Suppressor macrophage treated with lipopolysaccharide for 4 hours (primary cell): Measurements from ENCODE around the gene EFNA5.
"Not testable (repeated sequence)": the region's sequence is repeated elsewhere in the genome, so short reads cannot be mapped to it uniquely, and the experiment has no call there.

ENCODE experiments used
- DNase-seq: peaks from one replicate; pipeline ENCODE4 v3.0.0-alpha.2; 2020

The EFNA5 gene

DNA sequence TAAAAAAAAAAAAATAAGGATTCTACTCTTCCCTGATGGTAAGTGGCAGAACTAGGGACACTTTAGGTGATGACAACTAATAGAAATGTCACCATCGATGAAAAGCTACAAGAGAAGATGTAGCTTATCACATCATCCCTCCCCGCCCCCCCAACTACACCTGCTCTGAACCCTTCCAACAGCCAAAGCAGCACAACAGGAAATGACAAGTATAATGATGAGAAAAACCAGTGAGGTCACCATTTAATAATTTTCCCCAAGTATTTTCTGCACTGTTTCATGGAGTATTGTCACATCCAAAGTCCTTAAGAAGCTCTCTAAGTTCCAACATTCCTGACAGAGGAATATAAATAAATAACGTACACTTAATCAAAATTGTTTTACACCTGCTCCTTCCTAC, 221.4 kb downstream of the EFNA5 start:
- DNase-seq = no peak

DNA sequence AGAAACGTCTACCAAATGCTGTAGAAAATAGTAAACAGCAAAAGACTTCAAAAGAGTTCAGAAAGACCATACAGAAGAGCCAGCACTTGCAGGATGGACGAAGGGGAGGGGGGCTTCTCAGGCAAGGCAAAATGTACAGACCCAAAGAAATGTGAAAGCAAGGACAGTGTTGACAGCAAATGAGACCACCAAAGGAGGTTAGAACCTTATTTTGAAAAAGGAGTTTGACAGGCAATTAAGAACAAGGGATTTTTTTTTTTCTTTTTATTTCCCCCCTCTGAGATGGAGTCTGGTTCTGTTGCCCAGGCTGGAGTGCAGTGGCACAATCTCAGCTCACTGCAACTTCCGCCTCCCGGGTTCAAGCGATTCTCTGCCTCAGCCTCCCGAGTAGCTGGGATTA, 223.2 kb downstream of the EFNA5 start:
- no peak for DNase-seq

- DNase-seq = no peak
Measured at GRCh38 chr5:107446972-107447371, 223.8 kb downstream of the EFNA5 start.

DNA sequence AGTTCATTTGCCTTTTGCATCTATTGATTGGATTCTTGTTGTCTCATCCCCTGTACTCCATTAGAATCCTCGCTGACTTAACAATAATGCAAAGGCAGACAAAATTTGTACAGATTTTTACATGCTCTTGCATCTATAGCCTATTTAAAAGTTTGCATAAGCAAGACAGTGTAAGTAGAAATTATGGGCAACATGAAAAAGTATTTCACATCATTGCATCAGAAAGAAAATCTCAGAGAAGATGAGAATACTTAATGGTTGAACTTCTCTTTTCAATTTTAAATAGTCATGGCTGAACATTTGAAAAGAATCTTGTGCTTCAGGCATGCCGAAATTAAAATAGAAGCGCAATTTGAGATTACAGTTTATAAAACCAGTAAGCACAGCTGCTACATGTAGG, 226.4 kb downstream of the EFNA5 start:
- DNase-seq = no peak

DNA sequence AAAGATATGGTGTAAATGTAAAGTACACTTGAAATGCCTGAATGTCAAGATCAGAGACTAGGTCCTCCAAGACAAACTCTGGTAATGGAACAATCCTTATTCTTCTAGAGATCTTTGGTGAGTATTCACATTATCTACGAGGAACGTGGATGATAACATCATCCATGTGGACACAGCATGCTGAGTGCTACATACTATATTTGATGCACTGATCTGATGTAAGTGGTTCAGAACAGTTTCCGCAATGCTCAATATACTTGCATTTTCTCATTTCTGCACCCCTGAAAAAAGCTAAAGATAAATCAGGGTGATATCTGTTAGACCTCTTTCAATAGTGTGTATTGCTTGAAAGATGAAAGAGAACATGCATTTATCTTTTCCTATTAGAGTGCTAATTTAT, 226.8 kb downstream of the EFNA5 start:
- DNase-seq = no peak

DNA sequence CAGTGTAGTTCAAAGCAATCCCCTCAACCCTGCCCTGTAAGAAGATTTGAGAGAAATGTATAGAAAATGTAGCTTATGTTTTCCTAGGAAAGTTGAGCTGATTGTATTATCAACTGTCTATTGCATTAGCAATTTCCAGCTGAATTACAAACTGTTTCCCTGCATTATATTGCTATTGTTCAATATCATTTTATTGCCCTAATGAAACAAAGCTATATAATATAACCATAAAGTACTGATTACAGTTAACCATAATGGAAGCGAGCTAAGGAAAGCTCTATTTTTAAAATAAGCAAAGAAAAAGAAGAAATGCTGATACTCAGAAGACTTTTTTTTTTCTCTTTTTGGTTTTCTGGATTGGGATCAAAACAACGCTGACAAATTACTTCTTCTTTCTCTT, 228.3 kb downstream of the EFNA5 start:
- no peak for DNase-seq

- no peak for DNase-seq
Measured at GRCh38 chr5:107439832-107440231, 230.9 kb downstream of the EFNA5 start.

DNA sequence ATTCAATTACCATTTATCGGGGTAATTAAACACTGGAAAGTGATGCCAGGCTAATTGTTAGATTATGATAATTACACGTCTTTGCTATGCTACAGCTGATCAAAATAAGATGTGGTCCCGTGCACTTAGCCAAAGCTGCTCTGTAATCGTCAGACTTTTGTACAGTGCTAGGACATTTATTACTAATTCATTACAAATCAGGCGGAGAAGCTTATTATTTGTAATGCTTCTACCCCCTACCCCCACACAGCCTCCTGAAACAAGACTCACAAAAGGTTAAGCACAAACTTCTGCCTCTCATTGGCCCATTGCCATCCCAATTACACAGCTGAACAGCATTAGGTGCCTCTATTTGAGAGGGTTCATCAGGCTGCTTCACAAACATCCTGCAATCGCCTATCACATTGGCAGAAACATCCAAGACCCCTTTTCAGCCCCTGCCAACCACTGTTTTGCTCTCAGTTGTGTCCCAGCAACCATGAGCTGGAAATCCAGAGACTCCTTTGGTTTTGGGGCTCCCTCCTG, 232.7 kb downstream of the EFNA5 start:
- DNase-seq = no peak

DNA sequence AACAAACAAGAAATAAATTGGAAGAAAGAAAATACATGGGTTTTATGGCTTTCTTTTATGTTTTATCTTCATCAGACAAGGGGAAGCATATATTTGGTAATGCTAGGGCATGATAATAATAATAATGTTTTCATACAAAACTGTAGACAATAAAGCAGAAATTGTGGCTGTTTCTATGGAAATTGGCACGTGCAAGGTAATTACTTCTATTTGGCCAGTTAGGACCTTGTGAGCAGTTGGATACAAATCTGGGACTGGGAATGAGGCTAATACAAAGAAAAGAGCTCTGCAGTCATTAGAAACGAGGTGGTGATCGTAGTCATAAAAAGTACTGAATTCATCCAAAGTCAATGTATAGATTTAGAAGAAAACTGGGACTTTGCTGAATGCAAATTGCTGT, 233.6 kb downstream of the EFNA5 start:
- no peak for DNase-seq

- DNase-seq = no peak
Measured at GRCh38 chr5:107436201-107436600, 234.5 kb downstream of the EFNA5 start.

DNA sequence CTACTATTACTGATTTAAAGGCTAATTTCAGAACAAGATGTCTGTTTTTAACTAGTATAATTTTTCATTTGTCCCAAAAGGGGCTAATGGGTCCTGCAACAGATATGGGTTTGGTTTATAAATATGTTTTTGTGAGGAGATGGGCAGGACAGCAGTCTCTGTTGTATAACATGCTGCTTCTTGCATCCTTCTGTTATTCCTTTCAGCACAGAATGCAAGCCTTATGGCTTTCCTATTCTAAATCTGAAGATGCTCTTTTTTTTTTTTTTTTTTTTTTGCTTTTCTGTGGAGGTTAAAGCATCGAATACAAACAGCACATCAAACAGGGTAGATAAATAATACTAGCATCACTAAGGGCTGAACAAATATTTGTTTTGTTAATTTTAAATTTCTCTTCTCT, 235.7 kb downstream of the EFNA5 start:
- DNase-seq = no peak

DNA sequence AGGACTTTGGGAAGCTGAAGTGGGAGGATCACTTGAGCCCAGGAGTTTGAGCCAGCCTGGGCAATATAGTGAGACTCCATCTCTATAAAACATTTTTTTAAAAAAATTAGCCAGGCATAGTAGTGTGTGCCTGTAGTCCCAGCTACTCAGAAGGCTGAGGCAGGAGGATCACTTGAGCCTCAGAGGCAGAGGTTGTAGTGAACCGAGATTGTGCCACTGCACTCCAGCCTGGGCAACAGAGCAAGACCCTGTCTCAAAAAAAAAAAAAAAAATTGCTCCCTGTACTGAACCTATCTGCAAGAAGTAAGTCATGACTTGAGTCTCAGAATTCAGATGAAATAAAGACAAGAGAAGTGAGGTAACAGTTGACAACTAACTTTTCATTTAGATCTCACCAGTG, 237.1 kb downstream of the EFNA5 start:
- not testable (repeated sequence) for DNase-seq

GRCh38 chr5:107431998-107432397, 238.7 kb downstream of the EFNA5 start:
- no peak for DNase-seq

DNA sequence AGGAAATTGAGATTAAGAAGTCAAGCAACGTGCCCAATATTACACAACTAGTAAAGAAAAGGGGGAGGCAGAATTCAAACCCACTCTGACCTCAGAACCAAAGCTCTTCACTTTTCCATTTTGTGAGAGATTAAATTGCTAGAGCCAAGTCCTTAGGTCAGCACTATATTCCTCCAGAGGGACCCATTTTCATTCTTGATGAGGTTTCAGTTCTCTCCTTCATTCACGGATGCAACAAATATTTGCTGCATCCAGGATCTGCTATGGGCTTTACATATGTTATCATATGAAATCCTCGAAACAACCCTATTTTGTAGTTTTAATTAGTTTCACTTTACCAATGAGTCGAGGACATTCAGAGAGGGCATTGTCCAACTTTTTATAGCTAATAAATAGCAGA, 239.2 kb downstream of the EFNA5 start:
- DNase-seq = no peak

DNA sequence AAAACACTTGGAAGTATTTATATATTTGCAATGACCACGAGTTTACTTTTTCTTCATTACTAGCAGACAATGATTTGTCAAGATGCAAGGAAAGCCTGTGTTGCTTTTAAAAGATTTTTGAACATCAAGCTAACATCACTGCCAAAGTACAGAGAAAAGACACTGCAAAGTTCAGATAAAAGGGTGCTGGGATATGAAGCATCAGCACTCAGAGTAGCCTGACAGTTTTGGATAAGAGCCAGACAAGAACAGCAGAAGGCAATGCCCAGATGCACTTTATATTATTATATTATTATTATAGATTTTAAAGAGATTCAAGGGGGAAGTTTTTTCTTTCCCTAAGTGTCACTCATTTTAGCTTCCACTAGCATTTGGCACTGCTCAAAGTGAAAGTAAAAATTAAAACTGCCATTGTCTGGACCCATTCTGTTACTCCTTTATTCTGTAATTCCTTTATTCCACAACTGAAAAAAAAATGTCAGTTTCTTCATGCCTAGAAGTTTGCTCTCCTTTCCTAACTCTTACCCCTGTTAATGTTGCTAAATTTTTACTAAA, 240.6 kb downstream of the EFNA5 start:
- peak; percentile 7 for DNase-seq

- DNase-seq = peak; percentile 40
Measured at GRCh38 chr5:107428303-107428813, 242.4 kb downstream of the EFNA5 start.

DNA sequence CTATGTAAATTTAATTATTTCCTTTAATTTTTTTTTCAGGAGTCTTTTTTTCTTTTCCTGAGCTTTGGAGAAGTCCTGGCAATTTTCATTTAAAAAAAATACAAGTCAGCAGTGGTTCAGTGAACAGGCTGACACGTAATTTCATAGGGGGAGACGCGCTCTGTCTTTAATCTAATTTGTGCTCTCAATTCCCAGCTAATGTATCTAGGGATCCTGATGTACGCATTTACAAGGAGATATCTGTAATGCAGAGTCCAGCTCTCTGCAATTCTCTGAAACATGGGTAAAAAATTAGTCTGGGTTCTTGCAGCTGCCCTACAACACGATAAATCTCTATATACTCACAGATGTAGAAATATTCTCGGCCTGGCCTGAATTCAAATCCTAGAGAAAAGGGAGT, 243.9 kb downstream of the EFNA5 start:
- no peak for DNase-seq

DNA sequence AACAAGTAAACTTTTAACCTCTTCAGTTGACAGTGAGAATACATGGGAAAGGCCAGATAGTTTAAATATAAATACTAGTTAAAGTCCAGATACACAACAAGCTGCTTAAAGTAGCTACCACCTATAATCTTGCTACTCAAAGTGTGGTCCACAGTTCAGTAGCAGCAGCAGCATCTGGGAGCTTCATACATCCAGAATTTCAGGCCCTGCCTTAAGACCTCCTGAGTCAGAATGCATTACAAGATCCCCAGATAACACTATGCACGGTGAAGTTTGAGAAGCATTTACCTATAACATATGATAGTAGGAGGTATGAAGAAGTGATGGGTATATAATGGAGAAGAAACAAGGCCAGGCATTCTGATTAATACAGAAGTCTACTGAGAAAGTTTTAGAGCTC, 244.5 kb downstream of the EFNA5 start:
- DNase-seq = no peak

DNA sequence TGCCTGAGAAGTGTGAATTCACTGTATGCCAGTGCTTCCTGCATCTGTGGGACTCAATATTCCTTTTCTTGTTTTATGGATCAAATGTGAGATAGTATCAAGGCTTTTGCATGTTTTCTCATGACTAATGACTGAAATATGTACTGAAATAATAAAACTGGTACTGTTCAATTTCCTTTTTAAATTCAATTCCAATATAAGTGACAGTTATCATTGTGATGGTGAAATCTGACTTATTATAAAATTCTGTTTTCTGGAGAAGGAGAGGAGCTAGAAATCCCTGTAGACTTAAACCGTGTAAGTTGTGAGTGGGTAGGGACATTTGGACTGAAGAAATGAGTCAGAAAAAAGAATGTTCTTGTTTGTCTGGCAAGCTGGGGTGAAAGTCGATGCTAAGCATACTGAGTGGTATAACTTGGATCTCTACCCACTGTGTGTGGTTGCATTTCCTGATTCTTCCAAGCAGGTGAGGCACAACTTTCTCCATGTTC, 245.2 kb downstream of the EFNA5 start:
- no peak for DNase-seq

DNA sequence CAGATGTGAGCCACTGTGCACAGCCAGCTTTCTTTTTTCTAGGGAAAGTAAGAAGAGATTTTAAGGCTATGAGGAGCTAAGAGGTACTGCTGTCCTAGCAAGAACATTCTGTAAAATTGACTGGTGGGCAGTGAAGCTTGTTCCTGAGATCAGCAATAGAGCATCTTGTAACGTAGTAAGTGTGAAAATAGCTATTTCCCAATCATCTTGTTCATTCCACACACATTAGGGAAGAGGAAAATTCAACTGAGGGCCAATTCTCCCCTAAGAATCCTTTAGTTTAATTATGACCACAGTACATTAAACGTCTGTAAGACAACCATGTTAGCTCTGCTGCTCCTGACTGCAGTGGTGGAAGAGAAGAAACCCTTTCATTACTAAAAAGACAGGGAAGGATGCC, 246.2 kb downstream of the EFNA5 start:
- no peak for DNase-seq

- no peak for DNase-seq
Measured at GRCh38 chr5:107422494-107422893, 248.2 kb downstream of the EFNA5 start.

DNA sequence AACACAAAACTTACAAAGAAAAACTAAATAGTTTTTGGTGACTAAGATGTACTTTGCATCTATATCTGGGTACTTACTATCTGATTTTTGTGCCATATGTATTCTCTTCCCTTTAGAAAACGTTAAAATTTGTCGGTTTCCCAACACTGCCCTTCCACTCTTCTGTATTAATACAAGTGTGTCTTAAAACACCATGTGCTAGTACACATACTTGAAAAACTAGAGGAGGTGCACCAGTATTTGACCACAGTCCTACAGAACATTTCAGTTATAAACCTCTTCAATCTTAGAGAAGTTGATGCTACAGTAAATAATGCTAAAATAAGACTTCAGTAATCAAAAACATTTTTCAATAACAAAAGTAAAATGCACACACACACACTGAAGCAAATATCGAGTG, 251.2 kb downstream of the EFNA5 start:
- DNase-seq = no peak

DNA sequence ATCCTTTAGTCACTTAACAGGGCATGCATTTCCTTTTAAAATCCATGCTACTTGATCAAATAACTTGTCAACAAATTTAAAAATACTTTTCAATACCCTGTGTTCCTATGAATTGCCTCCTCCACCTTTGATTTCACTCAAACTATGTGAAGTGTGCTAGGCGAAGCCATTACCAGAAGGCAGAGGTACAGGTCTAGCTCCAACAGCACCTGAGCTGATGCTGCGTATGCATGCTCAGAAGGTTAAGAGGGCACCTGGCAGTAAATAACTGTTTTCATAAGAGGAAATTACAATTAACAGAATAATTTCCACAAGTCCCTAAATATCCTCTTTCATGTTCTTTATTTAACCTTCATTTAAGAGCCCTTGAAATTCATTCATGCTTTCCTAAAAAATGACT, 251.8 kb downstream of the EFNA5 start:
- DNase-seq = no peak

- DNase-seq = no peak
Measured at GRCh38 chr5:107418071-107418470, 252.7 kb downstream of the EFNA5 start.

DNA sequence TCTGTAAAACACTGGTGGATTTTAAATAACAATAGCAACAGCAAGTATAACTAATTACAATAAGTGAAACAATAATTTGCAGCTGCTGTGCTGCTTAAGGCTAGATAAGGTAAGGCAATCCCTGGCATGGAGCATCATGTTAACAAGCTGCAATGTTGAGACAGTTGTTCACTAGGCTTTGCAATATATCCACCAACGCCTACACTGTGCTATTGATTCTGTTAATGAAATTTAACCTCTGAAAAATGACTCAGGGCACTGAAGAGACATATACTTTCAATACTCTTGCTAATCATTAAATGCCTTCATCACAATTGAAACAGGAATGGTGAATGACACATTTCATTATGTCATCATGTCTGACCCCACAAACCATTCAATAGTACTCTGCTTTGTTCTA, 255.0 kb downstream of the EFNA5 start:
- no peak for DNase-seq
